Astrocyte of the cerebellum (primary cell): Measurements from ENCODE around the gene SDC1.

ENCODE experiments used
- DNase-seq: peaks from one replicate; pipeline ENCODE4 v3.0.0-alpha.2; 2011; ENCODE audit warnings: low read depth
- H3K4me3 ChIP-seq: 2 replicates; pipeline ENCODE4 v1.5.1; 2011; ENCODE audit warnings: mild to moderate bottlenecking, low read depth, low read length, moderate library complexity
- CTCF ChIP-seq: IDR thresholded peaks from 2 replicates; pipeline ENCODE4 v1.5.1; 2012; ENCODE audit warnings: low read length, low read depth, moderate library complexity, mild to moderate bottlenecking; ENCODE audit errors: missing control alignments
- in situ Hi-C: cut with HindIII; loops from 2 replicates; pipeline ENCODE4 v1.10.0; 2017; ENCODE audit warnings: low sequenced_read_pairs

The SDC1 gene

GRCh38 chr2:20177556-20178248 is 47.2 kb downstream of the SDC1 start:
- H3K4me3 ChIP-seq: no peak overlapping the region
- DNase-seq: no peak
- in situ Hi-C loops: no loop called here
- no peak for TF ChIP-seq CTCF

DNA sequence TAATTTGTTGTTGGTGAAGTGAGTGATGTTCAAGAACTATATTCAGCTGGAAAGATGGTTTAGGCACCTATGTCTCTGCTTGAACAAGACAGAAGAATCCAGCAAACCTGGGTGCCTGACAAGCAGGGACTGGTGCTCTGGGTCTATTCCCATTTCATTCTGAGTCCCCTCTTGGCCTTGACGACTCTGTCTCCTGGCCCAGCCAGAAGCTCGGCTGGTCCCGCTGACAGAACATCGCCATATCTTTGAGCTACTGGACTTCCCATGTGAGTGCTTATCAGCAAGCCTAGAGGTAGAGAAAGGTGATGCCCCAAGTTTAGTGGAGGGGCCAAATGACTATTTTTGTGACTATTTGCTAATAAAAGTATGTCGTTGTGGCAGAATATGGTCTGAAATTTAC is 48.2 kb downstream of the SDC1 start:
- no peak overlapping the region for H3K4me3 ChIP-seq
- in situ Hi-C loops: no loop called here
- no peak for TF ChIP-seq CTCF
- DNase-seq: no peak

DNA sequence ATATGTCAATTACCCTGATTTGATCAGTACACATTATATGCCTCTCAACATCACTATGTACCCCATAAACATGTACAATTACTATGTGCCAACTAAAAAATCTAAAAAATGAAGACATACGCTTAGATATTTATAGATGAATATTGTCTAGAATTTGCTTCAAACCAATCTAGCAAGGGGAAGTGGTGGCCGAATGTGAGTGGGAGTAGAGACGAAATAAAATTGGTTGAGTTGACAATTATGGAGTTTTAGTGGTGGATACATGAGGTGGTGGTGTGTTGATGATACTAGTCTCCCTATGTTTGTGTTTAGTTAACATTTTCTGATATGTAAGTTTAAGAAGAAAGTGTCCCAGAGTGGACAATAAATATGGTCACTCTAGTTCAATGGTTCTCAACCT is 49.0 kb downstream of the SDC1 start:
- H3K4me3 ChIP-seq: no peak overlapping the region
- no peak for DNase-seq
- no peak for TF ChIP-seq CTCF
- in situ Hi-C loops: no loop called here

- no peak overlapping the region for H3K4me3 ChIP-seq
- DNase-seq: no peak
- in situ Hi-C loops: no loop called here
- no peak for TF ChIP-seq CTCF
Measured at GRCh38 chr2:20175267-20175666, 49.7 kb downstream of the SDC1 start.

DNA sequence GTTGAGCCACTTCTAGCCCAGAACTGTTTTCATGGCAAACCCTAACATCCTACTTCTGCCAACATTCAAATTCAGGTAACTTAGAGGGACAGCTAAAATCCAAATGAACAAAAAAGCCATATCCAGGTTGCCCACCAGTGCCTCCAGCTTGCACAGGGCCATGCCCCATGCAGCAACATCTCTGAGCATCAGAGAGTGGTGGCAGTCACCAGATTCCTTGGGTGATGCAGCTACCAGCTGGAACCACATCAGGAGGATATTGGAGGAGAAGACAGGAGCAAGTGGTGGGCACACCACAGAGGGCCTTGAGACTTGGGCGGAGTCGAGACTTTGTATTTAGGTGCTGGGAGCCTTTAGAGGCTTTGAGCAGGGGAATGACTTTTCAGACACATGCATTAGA is 50.5 kb downstream of the SDC1 start:
- in situ Hi-C loops: no loop called here
- TF ChIP-seq CTCF: no peak
- DNase-seq: no peak
- H3K4me3 ChIP-seq: no peak overlapping the region

DNA sequence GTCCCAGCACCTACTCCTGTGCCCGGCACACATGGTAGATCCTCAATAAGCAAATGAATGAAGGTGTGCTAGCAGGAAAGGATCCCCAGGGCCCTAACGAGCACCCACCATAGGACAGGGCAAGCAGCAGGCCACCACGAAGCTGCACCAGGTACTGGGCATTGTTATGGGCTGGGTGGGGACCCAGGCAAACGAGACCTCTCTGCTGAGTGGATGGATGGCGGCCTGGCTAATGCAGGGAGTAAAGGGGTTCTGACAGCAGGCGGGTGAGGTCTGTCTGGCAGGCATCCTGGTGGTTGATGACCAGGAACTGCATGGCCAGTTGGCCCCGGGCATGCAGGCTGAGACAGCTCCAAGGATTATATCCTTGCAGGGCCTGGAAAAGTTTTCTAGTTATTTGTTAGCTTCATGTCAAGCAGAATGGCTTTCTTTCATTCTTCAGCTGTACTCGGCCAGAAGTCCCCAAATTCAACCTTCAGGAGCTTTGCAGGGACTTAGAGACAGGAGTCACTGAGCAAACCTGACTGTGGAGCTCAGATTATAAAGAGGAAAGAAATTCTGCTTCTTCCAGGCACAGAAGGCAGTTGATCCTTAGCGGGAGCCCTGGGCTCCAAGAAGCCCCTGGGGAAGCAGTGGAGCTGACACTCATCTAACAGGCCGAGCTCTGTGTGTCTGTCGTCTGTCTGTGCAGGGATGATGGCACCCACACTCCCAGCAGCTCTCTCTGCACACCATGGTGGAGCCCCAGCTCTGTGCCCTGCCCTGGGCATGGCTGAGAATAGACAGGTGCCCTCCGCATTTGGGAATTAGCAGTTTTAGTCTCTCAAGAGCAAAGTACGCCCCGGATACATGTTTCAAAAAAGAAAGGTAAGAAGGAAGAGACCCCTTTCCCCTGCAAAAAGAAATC is 51.2 kb downstream of the SDC1 start:
- TF ChIP-seq CTCF: no peak
- in situ Hi-C loops: no loop called here
- no peak overlapping the region for H3K4me3 ChIP-seq
- DNase-seq: no peak
